Esophagus (tissue), 2 donors: ENCODE results near the gene ATP8A1. TPM values are rescaled to one million over a fixed set of nuclear protein-coding genes. Genes with fewer than 3 reads are reported as not detected.
"Not testable (repeated sequence)": the region's sequence is repeated elsewhere in the genome, so short reads cannot be mapped to it uniquely, and the experiment has no call there.

ENCODE experiments used
- H3K27ac ChIP-seq, 2 donors: one replicate each; pipeline ENCODE4 v1.5.1; 2013; ENCODE audit warnings: low read depth in 2 of 2, mild to moderate bottlenecking in 2 of 2, inconsistent platforms in 1 of 2, low read length in 1 of 2, moderate library complexity in 1 of 2
- H3K27me3 ChIP-seq, 2 donors: one replicate each; pipeline ENCODE4 v1.6.1; 2013; ENCODE audit warnings: low read length in 2 of 2, control low read depth in 1 of 2, mild to moderate bottlenecking in 1 of 2; ENCODE audit not compliant: insufficient read depth in 2 of 2, control insufficient read depth in 1 of 2
- H3K36me3 ChIP-seq, 2 donors: one replicate each; pipeline ENCODE4 v1.6.1; 2013; ENCODE audit warnings: low read length in 1 of 2; ENCODE audit not compliant: control insufficient read depth in 2 of 2, insufficient read depth in 2 of 2
- H3K4me1 ChIP-seq, 2 donors: one replicate each; pipeline ENCODE4 v1.6.1; 2013; ENCODE audit warnings: low read length in 1 of 2; ENCODE audit not compliant: control insufficient read depth in 2 of 2, insufficient read depth in 2 of 2
- H3K4me3 ChIP-seq, 2 donors: one replicate each; pipeline ENCODE4 v1.5.1; 2013; ENCODE audit warnings: low read length in 2 of 2, mild to moderate bottlenecking in 2 of 2, low read depth in 1 of 2, moderate library complexity in 1 of 2
- H3K9me3 ChIP-seq, 2 donors: one replicate each; pipeline ENCODE4 v1.6.1; 2013; ENCODE audit warnings: mild to moderate bottlenecking in 2 of 2, low read depth in 1 of 2, low read length in 1 of 2, moderate library complexity in 1 of 2; ENCODE audit not compliant: control insufficient read depth in 2 of 2, insufficient read depth in 1 of 2
- WGBS, 2 donors: extraction: QIAGEN DNeasy Blood & Tissue Kit; methylation state at CpG; one replicate each; pipeline ENCODE4 v1.1.7; 2013; 5-methylcytosine and 5-hydroxymethylcytosine counted together
- polyA plus RNA-seq, 2 donors: library from polyadenylated mRNA; stranded (reverse); fragments of 200-250 nt; gene quantifications; one replicate each; pipeline ENCODE4 v1.2.3, GENCODE V29; 2013
- donor health status: healthy with polysubstance abuse.
- donor health status: Bipolar disorder and iron deficiency.

Gene ATP8A1
- polyA plus RNA-seq, result 1 to 10 TPM; 1.2 to 2.5 TPM

- H3K27me3 ChIP-seq, result no peaks in the 10 kb centered on the region
- H3K4me1 ChIP-seq, result peaks cover 0 to 2% of the 10 kb centered on the region in 2 donors
- H3K36me3 ChIP-seq, result no peaks in the 10 kb centered on the region
- 0% methylated on average over 51 to 74 of the region's 74 CpGs for WGBS, 2 donors
- H3K4me3 ChIP-seq, result peak within 1 kb of the TSS; percentile 87 to 93
- peak within 1 kb of the TSS; percentile 81 to 91 for H3K27ac ChIP-seq
- H3K9me3 ChIP-seq, result no peaks in the 10 kb centered on the region
These were observed at the start of gene ATP8A1 for GRCh38 chr4:42656944-42657792. ATP8A1 (minus strand) TSS chr4:42657105; CDS start chr4:42656873, 232 bp downstream.

GRCh38 chr4:42706086-42706485, 49.2 kb upstream of the ATP8A1 start:
- Histone ChIP-seq H3K36me3 (no peaks in the 10 kb centered on the region), H3K27ac (no peak overlapping the region), H3K4me3 (no peak overlapping the region), H3K9me3 (no peaks in the 10 kb centered on the region), H3K27me3 (no peaks in the 10 kb centered on the region), H3K4me1 (no peaks in the 10 kb centered on the region)
- 59 to 76% methylated on average over 4 of the region's 4 CpGs for WGBS, 2 donors

- 52 to 57% methylated on average over 5 of the region's 5 CpGs for WGBS, 2 donors
- no peaks in the 10 kb centered on the region for H3K4me1 ChIP-seq
- no peak overlapping the region for H3K27ac ChIP-seq
- no peak overlapping the region for H3K4me3 ChIP-seq
- no peaks in the 10 kb centered on the region for H3K9me3 ChIP-seq
- H3K36me3 ChIP-seq, result no peaks in the 10 kb centered on the region
- H3K27me3 ChIP-seq, result no peaks in the 10 kb centered on the region
These were observed 46.9 kb upstream of the ATP8A1 start for GRCh38 chr4:42703813-42704212.

- H3K9me3 ChIP-seq, result no peaks in the 10 kb centered on the region
- no peak overlapping the region for H3K27ac ChIP-seq
- WGBS, 2 donors, result 73 to 83% methylated on average over 3 of the region's 3 CpGs
- H3K4me3 ChIP-seq, result no peak overlapping the region
- no peaks in the 10 kb centered on the region for H3K36me3 ChIP-seq
- no peaks in the 10 kb centered on the region for H3K4me1 ChIP-seq
- no peaks in the 10 kb centered on the region for H3K27me3 ChIP-seq
These were observed 46.0 kb upstream of the ATP8A1 start for GRCh38 chr4:42702895-42703294.

GRCh38 chr4:42701780-42702179, 44.9 kb upstream of the ATP8A1 start:
- H3K9me3 ChIP-seq, H3K4me3 ChIP-seq, H3K4me1 ChIP-seq, H3K36me3 ChIP-seq, H3K27ac ChIP-seq, H3K27me3 ChIP-seq: not testable (repeated sequence)
- 84% methylated on average over 7 of the region's 7 CpGs for WGBS, 2 donors

- WGBS, 2 donors, result 42 to 50% methylated on average over 1 of the region's 1 CpG
- H3K27me3 ChIP-seq, result no peaks in the 10 kb centered on the region
- no peaks in the 10 kb centered on the region for H3K36me3 ChIP-seq
- H3K4me3 ChIP-seq, result no peak overlapping the region
- no peaks in the 10 kb centered on the region for H3K9me3 ChIP-seq
- no peaks in the 10 kb centered on the region for H3K4me1 ChIP-seq
- no peak overlapping the region for H3K27ac ChIP-seq
These were observed 33.6 kb upstream of the ATP8A1 start for GRCh38 chr4:42690537-42690936.

GRCh38 chr4:42683393-42683792, 26.5 kb upstream of the ATP8A1 start:
- Histone ChIP-seq H3K4me3 (no peak overlapping the region), H3K9me3 (no peaks in the 10 kb centered on the region), H3K36me3 (no peaks in the 10 kb centered on the region), H3K27ac (no peak overlapping the region), H3K27me3 (no peaks in the 10 kb centered on the region), H3K4me1 (no peaks in the 10 kb centered on the region)

GRCh38 chr4:42678512-42678911, 21.6 kb upstream of the ATP8A1 start:
- Histone ChIP-seq H3K27me3 (no peaks in the 10 kb centered on the region), H3K36me3 (no peaks in the 10 kb centered on the region), H3K4me3 (no peak overlapping the region), H3K4me1 (no peaks in the 10 kb centered on the region), H3K27ac (no peak overlapping the region), H3K9me3 (no peaks in the 10 kb centered on the region)
- WGBS, 2 donors, result 79 to 82% methylated on average over 1 of the region's 1 CpG

GRCh38 chr4:42676066-42676951, 19.4 kb upstream of the ATP8A1 start:
- 69 to 73% methylated on average over 8 of the region's 8 CpGs for WGBS, 2 donors
- H3K27ac ChIP-seq, result no peak overlapping the region
- H3K27me3 ChIP-seq, result no peaks in the 10 kb centered on the region
- no peak overlapping the region for H3K4me3 ChIP-seq
- H3K36me3 ChIP-seq, result no peaks in the 10 kb centered on the region
- H3K4me1 ChIP-seq, result no peaks in the 10 kb centered on the region
- H3K9me3 ChIP-seq, result no peaks in the 10 kb centered on the region
